Gastroesophageal sphincter (tissue), 3 donors: ENCODE data around the gene P4HTM.

ENCODE experiments used
- CTCF ChIP-seq, 4 experiments: fragments of 200-600 bp in 2 of 4; fragments of 450-650 bp in 2 of 4; sonication (generic) in 1 of 4; IDR thresholded peaks; one replicate each; pipeline ENCODE4 v1.5.1; 2017 to 2019; ENCODE audit warnings: antibody characterized with exemption in 4 of 4, mild to moderate bottlenecking in 2 of 4, moderate library complexity in 2 of 4
- EP300 ChIP-seq: sonication (generic); formaldehyde crosslinking; IDR thresholded peaks from one replicate; pipeline ENCODE4 v1.6.1; 2017; ENCODE audit warnings: antibody characterized with exemption, mild to moderate bottlenecking
- POLR2A ChIP-seq, 2 donors: fragments of 450-650 bp; IDR thresholded peaks; one replicate each; pipeline ENCODE4 v1.6.1; 2017; ENCODE audit warnings: antibody characterized with exemption in 2 of 2, mild to moderate bottlenecking in 2 of 2, moderate library complexity in 1 of 2
- POLR2AphosphoS5 ChIP-seq: sonication (generic); formaldehyde crosslinking; IDR thresholded peaks from one replicate; pipeline ENCODE4 v1.6.1; 2017; ENCODE audit warnings: antibody characterized with exemption

GRCh38 chr3:48989126-48989795 lies 780 bp upstream of the P4HTM start:
- TF ChIP-seq CTCF (IDR thresholded peaks at IDR 0.05) (no peak), POLR2A (IDR thresholded peaks at IDR 0.05) (no peak), EP300 (no peak), POLR2AphosphoS5 (no peak)
